B cell (primary cell): Measurements from ENCODE around the gene CCSAP. TPM values are rescaled to one million over a fixed set of nuclear protein-coding genes. Genes with fewer than 3 reads are reported as not detected.

Experiments
- ATAC-seq: fragments of 200-7000 bp; cut with Tn5 transposase; one replicate; pipeline ENCODE4 v1.10.0; 2021; ENCODE audit warnings: low read depth, mild to moderate bottlenecking, moderate number of reproducible peaks, moderate library complexity
- CTCF ChIA-PET: fragments of 350-600 bp; sonication (Branson Sonifier 250); formaldehyde crosslinking; loops from one replicate; lab custom pipeline; 2021; ENCODE audit warnings: antibody characterized with exemption, inconsistent platforms; lab: Charles Lee
- POLR2A ChIA-PET: fragments of 350-600 bp; sonication (Branson Sonifier 250); formaldehyde crosslinking; loops from one replicate; lab custom pipeline; 2021; ENCODE audit warnings: antibody characterized with exemption; lab: Charles Lee
- DNase-seq: peaks from one replicate; pipeline ENCODE4 v3.0.0; 2013
- H2AFZ ChIP-seq: 2 replicates; pipeline ENCODE4 v1.6.1; 2012; ENCODE audit warnings: mild to moderate bottlenecking, low read depth, low read length; ENCODE audit not compliant: insufficient read depth, poor library complexity, severe bottlenecking
- H3K27ac ChIP-seq, 2 donors: 1 replicate in 1 of 2; 2 replicates in 1 of 2; pipeline ENCODE4 v1.5.1; 2012 to 2013; ENCODE audit warnings: low read length in 2 of 2, mild to moderate bottlenecking in 2 of 2, moderate library complexity in 1 of 2
- H3K27me3 ChIP-seq, 4 experiments: fragments of 200-600 bp in 1 of 4; sonication (generic) in 1 of 4; replicated peaks in 1 of 4; 1 replicate in 2 of 4; 2 replicates in 2 of 4; pipeline versions ENCODE4 v1.6.1 to v1.7.0; 2013 to 2016; ENCODE audit warnings: low read length in 3 of 4, mild to moderate bottlenecking in 2 of 4, mixed read lengths in 1 of 4, moderate library complexity in 1 of 4; ENCODE audit not compliant: insufficient read depth in 4 of 4, control insufficient read depth in 3 of 4; ENCODE audit errors: control extremely low read depth in 1 of 4
- H3K36me3 ChIP-seq, 2 experiments: replicated peaks in 1 of 2; 1 replicate in 1 of 2; 2 replicates in 1 of 2; pipeline versions ENCODE4 v1.6.1 to v1.7.1; 2013; ENCODE audit warnings: low read length in 1 of 2; ENCODE audit not compliant: insufficient read depth in 2 of 2, control insufficient read depth in 1 of 2; ENCODE audit errors: control extremely low read depth in 1 of 2, extremely low read depth in 1 of 2
- H3K4me1 ChIP-seq, 2 donors: fragments of 200-600 bp in 1 of 2; sonication (generic) in 1 of 2; 1 replicate in 1 of 2; 2 replicates in 1 of 2; pipeline versions ENCODE4 v1.5.1 to v1.6.1; 2013 to 2017; ENCODE audit warnings: low read length in 2 of 2; ENCODE audit not compliant: control insufficient read depth in 2 of 2, insufficient read depth in 2 of 2
- H3K4me2 ChIP-seq: replicated peaks from 2 replicates; pipeline ENCODE3; 2012; ENCODE audit warnings: mild to moderate bottlenecking, low read depth, low read length; ENCODE audit not compliant: poor library complexity, severe bottlenecking
- H3K4me3 ChIP-seq, 5 experiments: fragments of 200-600 bp in 1 of 5; sonication (generic) in 1 of 5; 1 replicate in 3 of 5; 2 replicates in 2 of 5; pipeline versions ENCODE4 v1.5.1 to v1.7.0; 2011 to 2016; ENCODE audit warnings: low read length in 4 of 5, mild to moderate bottlenecking in 4 of 5, low read depth in 2 of 5, control low read depth in 1 of 5, moderate library complexity in 1 of 5; ENCODE audit not compliant: insufficient read depth in 1 of 5; ENCODE audit errors: control extremely low read depth in 1 of 5, extremely low read depth in 1 of 5
- H3K79me2 ChIP-seq: fragments of 200-600 bp; sonication (generic); one replicate; pipeline ENCODE4 v1.6.0; 2016; ENCODE audit warnings: low read length; ENCODE audit not compliant: control insufficient read depth, insufficient read depth
- H3K9ac ChIP-seq: fragments of 200-600 bp; sonication (generic); 2 replicates; pipeline ENCODE4 v1.6.1; 2017; ENCODE audit warnings: mild to moderate bottlenecking, low read length, moderate library complexity
- H3K9me3 ChIP-seq, 3 donors: one replicate each; pipeline versions ENCODE4 v1.6.1 to v1.7.1; 2013; ENCODE audit warnings: low read length in 2 of 3; ENCODE audit not compliant: control insufficient read depth in 2 of 3, insufficient read depth in 1 of 3; ENCODE audit errors: control extremely low read depth in 1 of 3
- H4K20me1 ChIP-seq: 2 replicates; pipeline ENCODE4 v1.6.0; 2012; ENCODE audit warnings: mild to moderate bottlenecking, low read length; ENCODE audit not compliant: insufficient read depth, control insufficient read depth, poor library complexity, severe bottlenecking
- H3K27ac Mint-ChIP-seq: one replicate; pipeline ENCODE4 v1.8.0; 2021; ENCODE audit warnings: mixed read lengths
- H3K27me3 Mint-ChIP-seq: one replicate; pipeline ENCODE4 v1.8.0; 2021; ENCODE audit warnings: mixed read lengths
- H3K4me1 Mint-ChIP-seq: one replicate; pipeline ENCODE4 v1.8.0; 2021; ENCODE audit warnings: mixed read lengths
- H3K4me3 Mint-ChIP-seq: one replicate; pipeline ENCODE4 v1.8.0; 2021; ENCODE audit warnings: mixed read lengths
- H3K9me3 Mint-ChIP-seq: one replicate; pipeline ENCODE4 v1.8.0; 2022; ENCODE audit warnings: mixed read lengths; ENCODE audit not compliant: insufficient read depth
- CTCF ChIP-seq: fragments of 200-600 bp; IDR thresholded peaks from one replicate; pipeline ENCODE4 v1.8.0; 2022; ENCODE audit warnings: antibody characterized with exemption, mild to moderate bottlenecking
- EZH2 ChIP-seq: IDR thresholded peaks from 2 replicates; pipeline ENCODE4 v1.6.1; 2012; ENCODE audit warnings: borderline replicate concordance, low read depth, mild to moderate bottlenecking, moderate library complexity, low read length; ENCODE audit not compliant: insufficient read depth, poor library complexity, severe bottlenecking
- WGBS: methylation state at CpG from one replicate; pipeline ENCODE4 v1.1.5; 2013; ENCODE audit warnings: missing lambda C conversion rate; ENCODE audit not compliant: insufficient coverage; 5-methylcytosine and 5-hydroxymethylcytosine counted together
- intact Hi-C: fragments of 100-400 bp; cut with micrococcal nuclease; formaldehyde crosslinking; loops from one replicate; pipeline ENCODE4 v1.10.0; 2022
- polyA plus RNA-seq: library from polyadenylated mRNA; depleted of rRNA; stranded (reverse); fragments of >200 nt; gene quantifications from 2 replicates; pipeline ENCODE4 v1.2.3, GENCODE V29; 2012
- total RNA-seq, 2 donors: library from RNA; stranded (reverse); fragments of 120-200 nt in 1 of 2; gene quantifications; 1 replicate in 1 of 2; 2 replicates in 1 of 2; pipeline versions ENCODE4 v1.2.3 to v1.2.4, GENCODE V29; 2013 to 2022

Gene CCSAP
- total and polyA plus RNA-seq, 2 donors (not counting 1 experiment from before 2014, with no cell fraction given): 3.3 to 15.8 TPM

- intact Hi-C loops: no loop called here
- DNase-seq (no peak), ATAC-seq (no peak)
- no peaks in the 10 kb centered on the region for H3K79me2 ChIP-seq
- CTCF ChIA-PET: interaction anchor here (0.8 kb wide), 1 partner anchor 134 kb away, joined by 4 read pairs; no protein-coding TSS in a partner anchor
- H3K4me3 ChIP-seq: no peak overlapping the region
- Mint-ChIP-seq H3K27ac (no peak overlapping the region), H3K4me3 (no peak overlapping the region), H3K9me3 (no peaks in the 10 kb centered on the region), H3K27me3 (peaks cover 46% of the 10 kb centered on the region), H3K4me1 (peaks cover 8% of the 10 kb centered on the region)
- H3K27ac ChIP-seq: no peak overlapping the region
- WGBS: 83% methylated on average over 2 of the region's 3 CpGs
- H3K36me3 ChIP-seq: no peaks in the 10 kb centered on the region
- no peak overlapping the region for H2AFZ ChIP-seq
- no peak overlapping the region for H3K9ac ChIP-seq
- peaks cover 0 to 17% (median 3%) of the 10 kb centered on the region in 4 experiments for H3K27me3 ChIP-seq
- H4K20me1 ChIP-seq: no peaks in the 10 kb centered on the region
- TF ChIP-seq CTCF (no peak), EZH2 (no peak)
- H3K9me3 ChIP-seq: peaks cover 0 to 3% (median 0%) of the 10 kb centered on the region in 3 donors
- H3K4me2 ChIP-seq: no peak overlapping the region
- peaks cover 4 to 9% of the 10 kb centered on the region in 2 donors for H3K4me1 ChIP-seq
- POLR2A ChIA-PET: no interaction called here
These were observed 4.7 kb upstream of the CCSAP start for GRCh38 chr1:229347528-229347927.

GRCh38 chr1:229344937-229345684 is 2.3 kb upstream of the CCSAP start:
- POLR2A ChIA-PET: no interaction called here
- H3K9me3 ChIP-seq: peaks cover 0 to 3% (median 0%) of the 10 kb centered on the region in 3 donors
- Mint-ChIP-seq H3K27me3 (peaks cover 36% of the 10 kb centered on the region), H3K4me3 (peak overlapping the region; percentile 39), H3K27ac (no peak overlapping the region), H3K4me1 (peaks cover 21% of the 10 kb centered on the region), H3K9me3 (no peaks in the 10 kb centered on the region)
- CTCF ChIA-PET: no interaction called here
- no peak overlapping the region for H3K4me2 ChIP-seq
- no peak for ATAC-seq
- no peak overlapping the region for H3K9ac ChIP-seq
- WGBS: 90% methylated on average over 5 of the region's 8 CpGs
- no peaks in the 10 kb centered on the region for H3K79me2 ChIP-seq
- no peak overlapping the region for H3K4me3 ChIP-seq
- H2AFZ ChIP-seq: no peak overlapping the region
- no peaks in the 10 kb centered on the region for H4K20me1 ChIP-seq
- no peak for DNase-seq
- H3K27me3 ChIP-seq: peaks cover 0 to 12% (median 3%) of the 10 kb centered on the region in 4 experiments
- no peak for TF ChIP-seq EZH2
- intact Hi-C loops: loop anchor here (5.0 kb wide), 3 partner anchors 212 to 1632 kb away; partner anchors contain the start of genes ABCB10, ARV1, COG2 and TTC13
- H3K36me3 ChIP-seq: no peaks in the 10 kb centered on the region
- no peak overlapping the region for H3K27ac ChIP-seq
- H3K4me1 ChIP-seq: peaks cover 14 to 18% of the 10 kb centered on the region in 2 donors
